K562 (cell line): ENCODE measurements around the gene FLAD1. TPM values are rescaled to one million over a fixed set of nuclear protein-coding genes. Genes with fewer than 3 reads are reported as not detected.

ENCODE experiments used
- HDAC1 ChIP-seq, 2 experiments: fragments of 450-650 bp; IDR thresholded peaks; 2 replicates each; pipeline ENCODE4 v1.6.1; 2016 to 2017; ENCODE audit warnings: inconsistent platforms in 1 of 2, mild to moderate bottlenecking in 1 of 2, moderate library complexity in 1 of 2
- MAFF ChIP-seq: IDR thresholded peaks from 2 replicates; pipeline ENCODE4 v1.6.1; 2012; ENCODE audit warnings: low read length, improper control_type of control experiment
- PCBP1 ChIP-seq: fragments of 200-400 bp; formaldehyde crosslinking; IDR thresholded peaks from 2 replicates; pipeline ENCODE4 v1.6.1; 2018; ENCODE audit warnings: mild to moderate bottlenecking, low read depth, low read length; ENCODE audit not compliant: poor library complexity, severe bottlenecking
- PHF8 ChIP-seq: fragments of 200-600 bp; sonication (generic); IDR thresholded peaks from 2 replicates; pipeline ENCODE4 v1.6.1; 2012; ENCODE audit warnings: mixed run types, mild to moderate bottlenecking, inconsistent platforms, low read length, moderate library complexity, borderline replicate concordance
- ZNF41 ChIP-seq: fragments of 250-450 bp; sonication (Bioruptor Pico); conservative IDR thresholded peaks from 2 replicates; pipeline ENCODE4 v1.4.0; 2020; ENCODE audit warnings: mild to moderate bottlenecking
- ZNF584 ChIP-seq: fragments of 200-800 bp; sonication (Bioruptor generic); IDR thresholded peaks from 2 replicates; pipeline ENCODE4 v1.6.1; 2016; ENCODE audit warnings: low read depth, mild to moderate bottlenecking, missing genetic modification characterization, missing compliant biosample characterization
- polyA plus RNA-seq, 8 experiments: library from polyadenylated mRNA; depleted of rRNA in 4 of 8; stranded (reverse) in 5 of 8; unstranded in 3 of 8; fragments of >200 nt; fragmentation: Nextera tagmentation in 2 of 8; fragmentation: Illumina TruSeq in 1 of 8; extraction: Ambion mirVana in 2 of 8; extraction: Trizol in 1 of 8; gene quantifications; 2 replicates each; pipeline versions ENCODE4 v1.2.1 to v1.2.3, GENCODE V29; 2011 to 2014; ENCODE audit warnings: inconsistent platforms in 1 of 8, missing spikeins in 1 of 8
- total RNA-seq, 7 experiments: library from RNA; depleted of rRNA in 6 of 7; stranded (reverse); fragments of >200 nt in 6 of 7; fragmentation: Illumina TruSeq in 2 of 7; extraction: Trizol in 2 of 7; gene quantifications; 2 replicates each; pipeline versions ENCODE4 v1.2.1 to v1.2.3, GENCODE V29; 2011 to 2021; ENCODE audit warnings: low replicate concordance in 1 of 7
- TF ChIP-seq, protein P1 (sequence below): fragments of 250-450 bp; sonication (Bioruptor Pico); IDR thresholded peaks from 2 replicates; pipeline ENCODE4 v1.5.1; 2021; ENCODE audit warnings: mild to moderate bottlenecking
- TF ChIP-seq, protein P2 (sequence below): sonication (generic); formaldehyde crosslinking; IDR thresholded peaks from 2 replicates; pipeline ENCODE4 v1.8.0; 2022; ENCODE audit warnings: mild to moderate bottlenecking, missing genetic modification reagents
- TF ChIP-seq, protein P3 (sequence below), 3 experiments: fragments of 200-800 bp in 1 of 3; sonication (Bioruptor generic) in 1 of 3; sonication (generic) in 1 of 3; formaldehyde crosslinking in 1 of 3; IDR thresholded peaks; 2 replicates each; pipeline versions ENCODE4 v1.6.1 to v1.8.0; 2016 to 2022; ENCODE audit warnings: mild to moderate bottlenecking in 2 of 3, missing compliant biosample characterization in 2 of 3, missing genetic modification characterization in 2 of 3, missing genetic modification reagents in 1 of 3
- TF ChIP-seq, protein P4 (sequence below), 2 experiments: fragments of 450-650 bp in 1 of 2; sonication (generic) in 1 of 2; formaldehyde crosslinking; conservative IDR thresholded peaks; 2 replicates each; pipeline versions ENCODE4 v1.4.0 to v1.8.1; 2020 to 2022; ENCODE audit warnings: mild to moderate bottlenecking in 1 of 2, missing genetic modification reagents in 1 of 2
- TF ChIP-seq, protein P5 (sequence below): IDR thresholded peaks from 2 replicates; pipeline ENCODE4 v1.6.1; 2012; ENCODE audit warnings: low read depth, low read length, improper control_type of control experiment, borderline replicate concordance
- TF ChIP-seq, protein P6 (sequence below): fragments of 250-450 bp; sonication (Bioruptor Pico); IDR thresholded peaks from 2 replicates; pipeline ENCODE4 v1.4.0; 2020; ENCODE audit warnings: mild to moderate bottlenecking, moderate library complexity, borderline replicate concordance
- TF ChIP-seq, protein P7 (sequence below): sonication (generic); formaldehyde crosslinking; IDR thresholded peaks from 2 replicates; pipeline ENCODE4 v1.8.0; 2022; ENCODE audit warnings: mild to moderate bottlenecking, missing genetic modification reagents, borderline replicate concordance

The FLAD1 gene
- total and polyA plus RNA-seq, 9 of the 15 experiments (the other 6 are each of a cell fraction or from before 2014, with no cell fraction given): 24.9 to 85.8 (median 67.0) TPM

DNA sequence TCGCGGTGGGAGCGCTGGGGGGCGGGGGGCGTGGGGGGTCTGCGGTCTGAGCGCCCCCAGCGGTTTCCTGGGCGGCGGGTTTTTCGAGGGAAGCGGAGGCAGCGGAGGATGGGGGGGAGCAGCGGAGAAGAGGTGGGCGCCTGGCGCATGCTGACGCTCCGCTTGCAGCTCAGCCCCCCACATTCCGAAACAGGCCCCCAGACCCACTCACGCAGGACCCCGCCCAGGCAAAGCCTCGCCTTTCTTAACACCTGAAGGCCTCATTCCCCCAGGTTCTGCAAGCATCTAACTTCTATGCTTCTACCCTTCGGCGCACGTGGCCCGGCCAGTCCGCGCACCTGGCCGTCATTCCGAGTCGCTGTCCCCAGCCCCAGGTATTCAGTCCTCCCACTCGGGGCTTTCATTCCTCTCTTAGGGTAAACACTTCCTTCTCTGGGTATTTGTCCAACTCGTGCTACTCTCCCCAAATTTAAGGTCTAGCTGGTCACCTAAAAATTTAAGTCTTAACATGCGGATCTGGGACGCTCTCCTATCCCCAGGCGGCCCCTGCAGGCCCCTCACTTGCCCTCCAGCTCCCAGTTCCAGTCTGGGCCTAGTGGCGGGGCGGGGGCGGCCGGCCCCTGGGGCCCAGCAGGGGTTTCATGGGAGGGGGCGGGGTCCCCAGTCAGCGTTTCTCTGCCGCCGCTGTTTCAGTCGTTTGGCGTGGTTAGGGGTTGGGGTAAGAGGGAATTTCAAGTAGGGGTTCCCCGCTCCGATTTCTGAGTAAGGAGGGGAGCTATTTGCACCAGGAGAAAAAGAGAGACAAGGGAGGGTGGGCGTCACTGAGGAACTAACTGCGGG is 16.6 kb downstream of the FLAD1 start (continued):
- TF ChIP-seq, protein P1, sequence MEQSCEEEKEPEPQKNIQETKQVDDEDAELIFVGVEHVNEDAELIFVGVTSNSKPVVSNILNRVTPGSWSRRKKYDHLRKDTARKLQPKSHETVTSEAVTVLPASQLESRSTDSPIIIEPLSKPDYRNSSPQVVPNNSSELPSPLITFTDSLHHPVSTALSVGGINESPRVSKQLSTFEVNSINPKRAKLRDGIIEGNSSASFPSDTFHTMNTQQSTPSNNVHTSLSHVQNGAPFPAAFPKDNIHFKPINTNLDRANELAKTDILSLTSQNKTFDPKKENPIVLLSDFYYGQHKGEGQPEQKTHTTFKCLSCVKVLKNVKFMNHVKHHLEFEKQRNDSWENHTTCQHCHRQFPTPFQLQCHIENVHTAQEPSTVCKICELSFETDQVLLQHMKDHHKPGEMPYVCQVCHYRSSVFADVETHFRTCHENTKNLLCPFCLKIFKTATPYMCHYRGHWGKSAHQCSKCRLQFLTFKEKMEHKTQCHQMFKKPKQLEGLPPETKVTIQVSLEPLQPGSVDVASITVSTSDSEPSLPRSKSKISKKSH (CRISPR knock-in tag): no peak
- TF ChIP-seq, protein P2, sequence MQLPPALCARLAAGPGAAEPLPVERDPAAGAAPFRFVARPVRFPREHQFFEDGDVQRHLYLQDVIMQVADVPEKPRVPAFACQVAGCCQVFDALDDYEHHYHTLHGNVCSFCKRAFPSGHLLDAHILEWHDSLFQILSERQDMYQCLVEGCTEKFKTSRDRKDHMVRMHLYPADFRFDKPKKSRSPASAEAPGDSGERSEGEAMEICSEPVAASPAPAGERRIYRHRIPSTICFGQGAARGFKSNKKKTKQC (CRISPR knock-in tag): no peak
- TF ChIP-seq, protein P3, sequence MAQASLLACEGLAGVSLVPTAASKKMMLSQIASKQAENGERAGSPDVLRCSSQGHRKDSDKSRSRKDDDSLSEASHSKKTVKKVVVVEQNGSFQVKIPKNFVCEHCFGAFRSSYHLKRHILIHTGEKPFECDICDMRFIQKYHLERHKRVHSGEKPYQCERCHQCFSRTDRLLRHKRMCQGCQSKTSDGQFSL (CRISPR knock-in tag; IDR thresholded peaks at IDR 0.05): peak; percentile 88
- TF ChIP-seq, protein P3 (tag; IDR thresholded peaks at IDR 0.05): peak in 1 of 2 experiments; percentile 86; a peak in 2 of 4 replicates
- TF ChIP-seq HDAC1 (IDR thresholded peaks at IDR 0.05) (0 out of 4 replicates have a peak, but pooled peaks of 1 of the 2 experiments have one; percentile 39), MAFF (no peak), ZNF41 (CRISPR knock-in tag) (no peak), ZNF584 (CRISPR knock-in tag) (no peak; the same call in 1 of the 2 replicates), PHF8 (peak; percentile 49; the same call in 1 of the 2 replicates), PCBP1 (peak; percentile 74)
- TF ChIP-seq, protein P4, sequence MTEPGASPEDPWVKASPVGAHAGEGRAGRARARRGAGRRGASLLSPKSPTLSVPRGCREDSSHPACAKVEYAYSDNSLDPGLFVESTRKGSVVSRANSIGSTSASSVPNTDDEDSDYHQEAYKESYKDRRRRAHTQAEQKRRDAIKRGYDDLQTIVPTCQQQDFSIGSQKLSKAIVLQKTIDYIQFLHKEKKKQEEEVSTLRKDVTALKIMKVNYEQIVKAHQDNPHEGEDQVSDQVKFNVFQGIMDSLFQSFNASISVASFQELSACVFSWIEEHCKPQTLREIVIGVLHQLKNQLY (CRISPR knock-in tag; conservative IDR thresholded peaks at IDR 0.05): no peak
- TF ChIP-seq, protein P5, sequence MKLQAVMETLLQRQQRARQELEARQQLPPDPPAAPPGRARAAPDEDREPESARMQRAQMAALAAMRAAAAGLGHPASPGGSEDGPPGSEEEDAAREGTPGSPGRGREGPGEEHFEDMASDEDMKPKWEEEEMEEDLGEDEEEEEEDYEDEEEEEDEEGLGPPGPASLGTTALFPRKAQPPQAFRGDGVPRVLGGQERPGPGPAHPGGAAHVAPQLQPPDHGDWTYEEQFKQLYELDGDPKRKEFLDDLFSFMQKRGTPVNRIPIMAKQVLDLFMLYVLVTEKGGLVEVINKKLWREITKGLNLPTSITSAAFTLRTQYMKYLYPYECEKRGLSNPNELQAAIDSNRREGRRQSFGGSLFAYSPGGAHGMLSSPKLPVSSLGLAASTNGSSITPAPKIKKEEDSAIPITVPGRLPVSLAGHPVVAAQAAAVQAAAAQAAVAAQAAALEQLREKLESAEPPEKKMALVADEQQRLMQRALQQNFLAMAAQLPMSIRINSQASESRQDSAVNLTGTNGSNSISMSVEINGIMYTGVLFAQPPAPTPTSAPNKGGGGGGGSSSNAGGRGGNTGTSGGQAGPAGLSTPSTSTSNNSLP: no peak
- TF ChIP-seq, protein P6, sequence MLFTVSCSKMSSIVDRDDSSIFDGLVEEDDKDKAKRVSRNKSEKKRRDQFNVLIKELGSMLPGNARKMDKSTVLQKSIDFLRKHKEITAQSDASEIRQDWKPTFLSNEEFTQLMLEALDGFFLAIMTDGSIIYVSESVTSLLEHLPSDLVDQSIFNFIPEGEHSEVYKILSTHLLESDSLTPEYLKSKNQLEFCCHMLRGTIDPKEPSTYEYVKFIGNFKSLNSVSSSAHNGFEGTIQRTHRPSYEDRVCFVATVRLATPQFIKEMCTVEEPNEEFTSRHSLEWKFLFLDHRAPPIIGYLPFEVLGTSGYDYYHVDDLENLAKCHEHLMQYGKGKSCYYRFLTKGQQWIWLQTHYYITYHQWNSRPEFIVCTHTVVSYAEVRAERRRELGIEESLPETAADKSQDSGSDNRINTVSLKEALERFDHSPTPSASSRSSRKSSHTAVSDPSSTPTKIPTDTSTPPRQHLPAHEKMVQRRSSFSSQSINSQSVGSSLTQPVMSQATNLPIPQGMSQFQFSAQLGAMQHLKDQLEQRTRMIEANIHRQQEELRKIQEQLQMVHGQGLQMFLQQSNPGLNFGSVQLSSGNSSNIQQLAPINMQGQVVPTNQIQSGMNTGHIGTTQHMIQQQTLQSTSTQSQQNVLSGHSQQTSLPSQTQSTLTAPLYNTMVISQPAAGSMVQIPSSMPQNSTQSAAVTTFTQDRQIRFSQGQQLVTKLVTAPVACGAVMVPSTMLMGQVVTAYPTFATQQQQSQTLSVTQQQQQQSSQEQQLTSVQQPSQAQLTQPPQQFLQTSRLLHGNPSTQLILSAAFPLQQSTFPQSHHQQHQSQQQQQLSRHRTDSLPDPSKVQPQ (CRISPR knock-in tag): no peak
- TF ChIP-seq, protein P7, sequence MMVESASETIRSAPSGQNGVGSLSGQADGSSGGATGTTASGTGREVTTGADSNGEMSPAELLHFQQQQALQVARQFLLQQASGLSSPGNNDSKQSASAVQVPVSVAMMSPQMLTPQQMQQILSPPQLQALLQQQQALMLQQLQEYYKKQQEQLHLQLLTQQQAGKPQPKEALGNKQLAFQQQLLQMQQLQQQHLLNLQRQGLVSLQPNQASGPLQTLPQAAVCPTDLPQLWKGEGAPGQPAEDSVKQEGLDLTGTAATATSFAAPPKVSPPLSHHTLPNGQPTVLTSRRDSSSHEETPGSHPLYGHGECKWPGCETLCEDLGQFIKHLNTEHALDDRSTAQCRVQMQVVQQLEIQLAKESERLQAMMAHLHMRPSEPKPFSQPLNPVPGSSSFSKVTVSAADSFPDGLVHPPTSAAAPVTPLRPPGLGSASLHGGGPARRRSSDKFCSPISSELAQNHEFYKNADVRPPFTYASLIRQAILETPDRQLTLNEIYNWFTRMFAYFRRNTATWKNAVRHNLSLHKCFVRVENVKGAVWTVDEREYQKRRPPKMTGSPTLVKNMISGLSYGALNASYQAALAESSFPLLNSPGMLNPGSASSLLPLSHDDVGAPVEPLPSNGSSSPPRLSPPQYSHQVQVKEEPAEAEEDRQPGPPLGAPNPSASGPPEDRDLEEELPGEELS (CRISPR knock-in tag): no peak; the same call in 1 of the 2 replicates
